ENCODE measurements around the gene EBNA1BP2. TPM values are rescaled to one million over a fixed set of nuclear protein-coding genes. Genes with fewer than 3 reads are reported as not detected.
"Not testable (repeated sequence)": the region's sequence is repeated elsewhere in the genome, so short reads cannot be mapped to it uniquely, and the experiment has no call there.

The EBNA1BP2 gene
- total and polyA plus RNA-seq, 4 donors, result 25.6 to 90.6 (median 41.6) TPM

DNA sequence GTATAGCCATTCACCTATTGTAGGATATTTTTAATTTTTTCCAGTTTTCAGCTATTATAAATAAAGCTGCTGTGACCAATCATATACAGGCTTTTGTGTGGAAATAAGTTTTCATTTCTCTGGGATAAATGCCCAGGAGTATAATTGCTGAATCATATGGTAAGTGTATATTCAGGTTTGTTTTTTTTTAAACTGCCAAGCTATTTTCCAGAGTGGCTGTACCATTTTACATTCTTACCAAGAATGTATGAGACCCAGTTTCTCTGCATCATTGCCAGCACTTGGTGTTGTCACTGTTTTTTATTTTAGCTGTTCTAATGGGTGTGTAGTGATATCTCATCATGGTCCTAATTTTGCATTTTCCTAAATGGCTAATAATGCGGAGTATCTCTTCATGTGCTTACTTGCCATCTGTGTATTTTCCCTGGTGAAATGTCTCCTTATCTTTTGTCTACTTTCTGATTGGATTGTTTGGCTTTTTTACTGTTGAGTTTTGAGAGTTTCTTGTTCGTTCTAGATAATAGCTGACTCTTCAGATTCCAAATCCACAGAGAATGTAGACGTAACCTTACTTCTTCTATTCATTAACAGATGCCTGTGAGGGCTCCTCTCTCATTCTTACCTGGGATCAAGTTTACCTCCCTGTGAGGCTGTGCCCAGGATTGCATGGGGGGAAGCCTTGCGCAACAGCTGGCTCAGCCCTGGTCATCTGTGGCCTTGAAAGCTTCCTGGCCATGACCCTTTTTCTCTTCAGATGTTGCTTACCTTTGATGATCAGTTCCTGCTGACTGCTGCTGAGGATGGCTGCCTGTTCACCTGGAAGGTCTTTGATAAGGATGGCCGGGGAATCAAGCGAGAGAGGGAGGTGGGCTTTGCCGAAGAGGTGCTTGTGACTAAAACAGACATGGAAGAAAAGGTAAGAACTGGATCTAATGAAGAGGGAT is 42.7 kb upstream of the EBNA1BP2 start:
- Histone ChIP-seq H3K4me3 (ENCODE audit: low read depth in 1 of 3, low read length in 3 of 3) (no peak overlapping the region), H3K36me3 (ENCODE audit: control insufficient read depth in 4 of 4, insufficient read depth in 3 of 4, low read depth in 1 of 4, low read length in 3 of 4) (peaks cover 1 to 34% (median 11%) of the 10 kb centered on the region in 4 donors), H3K27ac (ENCODE audit: low read depth in 1 of 2, low read length in 2 of 2) (no peak overlapping the region), H3K27me3 (ENCODE audit: control insufficient read depth in 4 of 4, insufficient read depth in 4 of 4, low read length in 3 of 4) (no peaks in the 10 kb centered on the region), H3K4me1 (ENCODE audit: control insufficient read depth in 4 of 4, insufficient read depth in 4 of 4, low read length in 3 of 4) (peaks cover 0 to 13% (median 5%) of the 10 kb centered on the region in 4 donors), H3K9ac (ENCODE audit: low read depth in 1 of 2, low read length in 2 of 2) (no peak overlapping the region), H3K9me3 (ENCODE audit: control insufficient read depth in 4 of 4, low read length in 3 of 4) (no peaks in the 10 kb centered on the region)
- no peak for DNase-seq (ENCODE audit: low spot score)
- TF ChIP-seq HNF4A (conservative IDR thresholded peaks at IDR 0.05) (no peak), RXRA (IDR thresholded peaks at IDR 0.05) (peak in 1 of 2 donors; percentile 9)
- 74% methylated on average over 7 of the region's 7 CpGs for WGBS

GRCh38 chr1:43208277-43208676 is 36.2 kb upstream of the EBNA1BP2 start:
- not testable (repeated sequence) for H3K9me3 ChIP-seq (ENCODE audit: control insufficient read depth in 4 of 4, low read length in 3 of 4); DNase-seq (ENCODE audit: low spot score); H3K4me3 ChIP-seq (ENCODE audit: low read depth in 1 of 3, low read length in 3 of 3); H3K9ac ChIP-seq (ENCODE audit: low read depth in 1 of 2, low read length in 2 of 2); H3K27ac ChIP-seq (ENCODE audit: low read depth in 1 of 2, low read length in 2 of 2); H3K27me3 ChIP-seq (ENCODE audit: control insufficient read depth in 4 of 4, insufficient read depth in 4 of 4, low read length in 3 of 4); H3K4me1 ChIP-seq (ENCODE audit: control insufficient read depth in 4 of 4, insufficient read depth in 4 of 4, low read length in 3 of 4)
- WGBS, result 96% methylated on average over 8 of the region's 8 CpGs
- H3K36me3 ChIP-seq (ENCODE audit: control insufficient read depth in 4 of 4, insufficient read depth in 3 of 4, low read depth in 1 of 4, low read length in 3 of 4), result peaks cover 0 to 45% (median 24%) of the 10 kb centered on the region in 4 donors

- H3K4me3 ChIP-seq (ENCODE audit: low read depth in 1 of 3, low read length in 3 of 3), result no peak overlapping the region
- H3K27me3 ChIP-seq (ENCODE audit: control insufficient read depth in 4 of 4, insufficient read depth in 4 of 4, low read length in 3 of 4), result no peaks in the 10 kb centered on the region
- H3K9ac ChIP-seq (ENCODE audit: low read depth in 1 of 2, low read length in 2 of 2), result no peak overlapping the region
- 86% methylated on average over 12 of the region's 12 CpGs for WGBS
- no peak for DNase-seq (ENCODE audit: low spot score)
- peak overlapping the region in 1 of 2 donors; percentile 10 for H3K27ac ChIP-seq (ENCODE audit: low read depth in 1 of 2, low read length in 2 of 2)
- TF ChIP-seq TAF1 (conservative IDR thresholded peaks at IDR 0.05) (no peak), NR2F2 (IDR thresholded peaks at IDR 0.05) (no peak), EGR1 (IDR thresholded peaks at IDR 0.05; ENCODE audit: low read depth in 2 of 2) (no peak), GABPA (IDR thresholded peaks at IDR 0.05 in 1 of 2, conservative IDR thresholded peaks at IDR 0.05 in 1 of 2) (peak in 1 of 2 donors; percentile 1)
- H3K36me3 ChIP-seq (ENCODE audit: control insufficient read depth in 4 of 4, insufficient read depth in 3 of 4, low read depth in 1 of 4, low read length in 3 of 4), result peaks cover 0 to 43% (median 23%) of the 10 kb centered on the region in 4 donors
- H3K9me3 ChIP-seq (ENCODE audit: control insufficient read depth in 4 of 4, low read length in 3 of 4), result no peaks in the 10 kb centered on the region
- peaks cover 0 to 6% (median 2%) of the 10 kb centered on the region in 4 donors for H3K4me1 ChIP-seq (ENCODE audit: control insufficient read depth in 4 of 4, insufficient read depth in 4 of 4, low read length in 3 of 4)
Observed at GRCh38 chr1:43207229-43207853, 35.3 kb upstream of the EBNA1BP2 start.

DNA sequence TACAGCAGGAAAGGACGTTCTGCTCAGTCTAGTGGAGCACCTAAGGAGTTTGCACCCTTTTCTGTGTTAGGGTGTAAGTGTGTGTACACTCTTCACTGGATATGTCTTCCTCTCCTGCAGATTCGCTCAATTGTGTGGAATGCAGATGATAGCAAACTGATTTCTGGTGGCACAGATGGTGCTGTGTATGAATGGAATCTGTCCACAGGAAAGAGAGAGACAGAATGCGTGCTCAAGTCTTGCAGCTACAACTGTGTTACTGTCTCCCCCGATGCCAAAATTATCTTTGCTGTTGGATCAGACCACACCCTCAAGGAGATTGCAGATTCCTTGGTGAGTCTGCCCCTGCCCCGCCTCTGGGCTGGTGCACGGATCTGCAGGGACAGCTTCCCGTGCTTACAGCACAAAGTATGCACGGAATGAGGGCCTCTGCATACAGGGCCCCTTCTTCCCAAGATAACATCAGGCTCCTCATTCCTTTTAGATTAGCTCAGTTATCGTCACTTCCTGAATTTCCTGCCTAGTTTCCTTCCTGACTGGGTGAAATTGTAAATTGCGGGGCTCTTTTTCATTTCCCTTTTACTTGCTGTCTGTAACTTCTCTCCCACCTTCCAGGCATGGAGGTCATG is 34.6 kb upstream of the EBNA1BP2 start:
- no peaks in the 10 kb centered on the region for H3K9me3 ChIP-seq (ENCODE audit: control insufficient read depth in 4 of 4, low read length in 3 of 4)
- no peak overlapping the region for H3K4me3 ChIP-seq (ENCODE audit: low read depth in 1 of 3, low read length in 3 of 3)
- 51% methylated on average over 10 of the region's 10 CpGs for WGBS
- no peak for DNase-seq (ENCODE audit: low spot score)
- H3K9ac ChIP-seq (ENCODE audit: low read depth in 1 of 2, low read length in 2 of 2), result no peak overlapping the region
- H3K27me3 ChIP-seq (ENCODE audit: control insufficient read depth in 4 of 4, insufficient read depth in 4 of 4, low read length in 3 of 4), result no peaks in the 10 kb centered on the region
- peak overlapping the region in 1 of 2 donors; percentile 10 for H3K27ac ChIP-seq (ENCODE audit: low read depth in 1 of 2, low read length in 2 of 2)
- peaks cover 0 to 43% (median 20%) of the 10 kb centered on the region in 4 donors for H3K36me3 ChIP-seq (ENCODE audit: control insufficient read depth in 4 of 4, insufficient read depth in 3 of 4, low read depth in 1 of 4, low read length in 3 of 4)
- H3K4me1 ChIP-seq (ENCODE audit: control insufficient read depth in 4 of 4, insufficient read depth in 4 of 4, low read length in 3 of 4), result peaks cover 0 to 6% (median 4%) of the 10 kb centered on the region in 4 donors
- TF ChIP-seq REST (IDR thresholded peaks at IDR 0.05), result no peak
- TF ChIP-seq FOXA2 (IDR thresholded peaks at IDR 0.05), result no peak
- no peak for TF ChIP-seq RXRA (IDR thresholded peaks at IDR 0.05)
- TF ChIP-seq FOXA1 (IDR thresholded peaks at IDR 0.05), result no peak
- TF ChIP-seq SP1 (IDR thresholded peaks at IDR 0.05), result peak; percentile 17
- no peak for TF ChIP-seq EGR1 (IDR thresholded peaks at IDR 0.05; ENCODE audit: low read depth in 2 of 2)
- TF ChIP-seq MAX (IDR thresholded peaks at IDR 0.05), result no peak
- no peak for TF ChIP-seq HNF4G (IDR thresholded peaks at IDR 0.05)
- no peak for TF ChIP-seq HNF4A (conservative IDR thresholded peaks at IDR 0.05)
- TF ChIP-seq JUND (IDR thresholded peaks at IDR 0.05), result peak in 1 of 2 donors; percentile 29
- TF ChIP-seq ZBTB33 (IDR thresholded peaks at IDR 0.05), result no peak
- TF ChIP-seq TAF1 (conservative IDR thresholded peaks at IDR 0.05), result no peak
- TF ChIP-seq NR2F2 (IDR thresholded peaks at IDR 0.05), result no peak
- no peak for TF ChIP-seq RAD21 (IDR thresholded peaks at IDR 0.05)

Measured in liver (tissue), 9 donors.